Esophagus muscularis mucosa (tissue), 4 donors: ENCODE results near the gene ZKSCAN3.

Experiments used
- EP300 ChIP-seq: sonication (generic); formaldehyde crosslinking; IDR thresholded peaks from one replicate; pipeline ENCODE4 v1.6.1; 2017; ENCODE audit warnings: antibody characterized with exemption
- POLR2A ChIP-seq: fragments of 450-650 bp; IDR thresholded peaks from one replicate; pipeline ENCODE4 v1.6.1; 2017; ENCODE audit warnings: antibody characterized with exemption, moderate library complexity, mild to moderate bottlenecking, low read depth
- POLR2AphosphoS5 ChIP-seq, 2 donors: sonication (generic); formaldehyde crosslinking; IDR thresholded peaks; one replicate each; pipeline ENCODE4 v1.6.1; 2017; ENCODE audit warnings: antibody characterized with exemption in 2 of 2
- TF ChIP-seq, protein P1 (sequence below), 3 experiments: fragments of 200-600 bp in 2 of 3; fragments of 450-650 bp in 1 of 3; sonication (generic) in 2 of 3; IDR thresholded peaks; one replicate each; pipeline ENCODE4 v1.5.1; 2017 to 2019; ENCODE audit warnings: antibody characterized with exemption in 3 of 3, mild to moderate bottlenecking in 2 of 3, moderate library complexity in 1 of 3

DNA sequence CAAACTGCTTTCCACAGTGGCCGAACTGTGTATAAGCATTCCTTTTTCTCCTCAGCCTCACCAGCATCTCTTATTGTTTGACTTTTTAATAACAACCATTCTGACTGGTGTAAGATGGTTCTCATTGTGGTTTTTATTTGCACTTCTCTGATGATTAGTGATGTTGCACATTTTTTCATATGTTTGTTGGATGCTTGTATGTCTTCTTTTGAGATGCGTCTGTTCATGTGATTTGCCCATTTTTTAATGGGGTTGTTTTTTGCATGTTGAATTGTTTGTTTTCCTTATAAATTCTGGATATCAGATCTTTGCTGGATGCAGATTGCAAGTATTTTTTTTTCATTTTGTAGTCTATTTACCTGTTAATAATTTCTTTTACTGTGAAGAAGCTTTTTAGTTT is 61.0 kb downstream of the ZKSCAN3 start:
- TF ChIP-seq, protein P1, sequence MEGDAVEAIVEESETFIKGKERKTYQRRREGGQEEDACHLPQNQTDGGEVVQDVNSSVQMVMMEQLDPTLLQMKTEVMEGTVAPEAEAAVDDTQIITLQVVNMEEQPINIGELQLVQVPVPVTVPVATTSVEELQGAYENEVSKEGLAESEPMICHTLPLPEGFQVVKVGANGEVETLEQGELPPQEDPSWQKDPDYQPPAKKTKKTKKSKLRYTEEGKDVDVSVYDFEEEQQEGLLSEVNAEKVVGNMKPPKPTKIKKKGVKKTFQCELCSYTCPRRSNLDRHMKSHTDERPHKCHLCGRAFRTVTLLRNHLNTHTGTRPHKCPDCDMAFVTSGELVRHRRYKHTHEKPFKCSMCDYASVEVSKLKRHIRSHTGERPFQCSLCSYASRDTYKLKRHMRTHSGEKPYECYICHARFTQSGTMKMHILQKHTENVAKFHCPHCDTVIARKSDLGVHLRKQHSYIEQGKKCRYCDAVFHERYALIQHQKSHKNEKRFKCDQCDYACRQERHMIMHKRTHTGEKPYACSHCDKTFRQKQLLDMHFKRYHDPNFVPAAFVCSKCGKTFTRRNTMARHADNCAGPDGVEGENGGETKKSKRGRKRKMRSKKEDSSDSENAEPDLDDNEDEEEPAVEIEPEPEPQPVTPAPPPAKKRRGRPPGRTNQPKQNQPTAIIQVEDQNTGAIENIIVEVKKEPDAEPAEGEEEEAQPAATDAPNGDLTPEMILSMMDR (IDR thresholded peaks at IDR 0.05) = no peak
- TF ChIP-seq POLR2A (no peak), POLR2AphosphoS5 (IDR thresholded peaks at IDR 0.05) (no peak), EP300 (no peak)
